Measurements from ENCODE around the gene SH3RF2. TPM values are rescaled to one million over a fixed set of nuclear protein-coding genes. Genes with fewer than 3 reads are reported as not detected.

Gene SH3RF2
- total and polyA plus RNA-seq, 2 donors (not counting 3 experiments of a cell fraction or from before 2014, with no cell fraction given): 0.54 to 0.84 TPM

DNA sequence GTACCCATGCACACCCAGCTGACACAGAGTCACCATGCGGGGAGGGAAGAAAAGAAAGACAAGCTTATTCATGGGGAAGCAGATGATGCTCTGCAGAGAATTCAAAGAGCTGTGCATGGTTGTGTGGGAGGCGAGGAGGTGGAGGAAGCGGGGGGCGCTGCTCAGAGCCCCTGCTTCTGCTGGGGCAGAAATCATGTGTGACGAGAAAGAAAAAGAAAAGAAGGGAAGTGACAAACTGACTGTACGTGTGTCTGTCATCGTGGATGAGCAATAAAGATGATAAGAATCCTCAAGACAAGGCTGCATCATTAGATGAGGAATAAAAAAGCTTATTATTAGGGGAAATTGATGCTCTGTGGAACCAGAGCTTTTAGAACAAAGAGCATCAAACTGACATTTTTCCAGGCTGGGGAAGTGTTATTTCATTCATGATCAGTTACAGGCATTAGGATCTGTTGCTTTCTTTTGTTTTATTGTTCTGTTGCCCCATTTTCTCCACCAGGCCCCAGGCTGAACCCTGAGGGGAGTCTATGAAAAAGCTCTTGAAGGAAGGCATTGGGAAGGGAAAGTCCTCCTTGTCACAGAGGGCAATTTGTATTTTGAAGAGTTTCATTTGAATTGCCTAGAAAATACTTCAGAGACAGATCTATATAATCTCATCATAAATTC is 20.3 kb upstream of the SH3RF2 start:
- Histone ChIP-seq H3K9ac (replicated peaks; ENCODE audit: extremely low read depth, insufficient read depth, low read length) (no peak overlapping the region), H2AFZ (ENCODE audit: low read depth, low read length) (no peak overlapping the region), H3K27me3 (ENCODE audit: control insufficient read depth in 2 of 2, insufficient read depth in 2 of 2, low read length in 2 of 2) (peaks cover 0 to 2% of the 10 kb centered on the region in 2 experiments), H3K4me3 (replicated peaks in 1 of 3; ENCODE audit: insufficient read depth in 1 of 3, low read depth in 1 of 3, low read length in 3 of 3) (no peak overlapping the region), H4K20me1 (replicated peaks; ENCODE audit: control insufficient read depth, extremely low read depth, insufficient read depth, low read length) (no peaks in the 10 kb centered on the region), H3K9me1 (replicated peaks; ENCODE audit: control insufficient read depth, extremely low read depth, insufficient read depth, low read length) (no peaks in the 10 kb centered on the region), H3K4me1 (ENCODE audit: control insufficient read depth, extremely low read depth, insufficient read depth, low read length) (no peaks in the 10 kb centered on the region), H3K79me2 (ENCODE audit: control insufficient read depth, insufficient read depth, low read length) (no peaks in the 10 kb centered on the region), H3K27ac (ENCODE audit: insufficient read depth, low read depth, low read length) (no peak overlapping the region), H3K36me3 (ENCODE audit: control insufficient read depth in 2 of 2, extremely low read depth in 1 of 2, insufficient read depth in 2 of 2, low read length in 2 of 2) (no peaks in the 10 kb centered on the region), H3K9me3 (replicated peaks; ENCODE audit: control insufficient read depth, insufficient read depth, low read length) (no peaks in the 10 kb centered on the region), H3K4me2 (ENCODE audit: insufficient read depth, low read length) (no peak overlapping the region)
- no peak for FAIRE-seq
- ChIA-PET POLR2A (no interaction called here), CTCF (interaction anchor here (0.8 kb wide), 1 partner anchor 9 kb away, joined by 3 read pairs; no protein-coding TSS in a partner anchor)
- dilution Hi-C loops (cut with MboI; ENCODE audit: extremely low pct_ligation_motif_present, low sequenced_read_pairs): no loop called here
- intact Hi-C loops (cut with micrococcal nuclease): no loop called here
- TF ChIP-seq EZH2 (IDR thresholded peaks at IDR 0.05; ENCODE audit: borderline replicate concordance, low read depth, low read length, severe bottlenecking) (no peak), GATA2 (IDR thresholded peaks at IDR 0.05; ENCODE audit: insufficient read depth, insufficient read length, low read depth, low read length) (no peak), FOS (IDR thresholded peaks at IDR 0.05; ENCODE audit: borderline replicate concordance, insufficient read depth, low read length) (no peak), MYC (IDR thresholded peaks at IDR 0.05; ENCODE audit: low read depth, low read length) (no peak), POLR2A (IDR thresholded peaks at IDR 0.05; ENCODE audit: low read depth, low read length) (no peak), JUN (IDR thresholded peaks at IDR 0.05; ENCODE audit: borderline replicate concordance, insufficient read depth, insufficient read length, low read depth) (no peak), POLR2AphosphoS5 (IDR thresholded peaks at IDR 0.05; ENCODE audit: insufficient read depth, low read depth, low read length) (no peak)
- TF ChIP-seq, protein P1, sequence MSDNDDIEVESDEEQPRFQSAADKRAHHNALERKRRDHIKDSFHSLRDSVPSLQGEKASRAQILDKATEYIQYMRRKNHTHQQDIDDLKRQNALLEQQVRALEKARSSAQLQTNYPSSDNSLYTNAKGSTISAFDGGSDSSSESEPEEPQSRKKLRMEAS (IDR thresholded peaks at IDR 0.05; ENCODE audit: insufficient read depth, insufficient read length): no peak
- TF ChIP-seq, protein P2, sequence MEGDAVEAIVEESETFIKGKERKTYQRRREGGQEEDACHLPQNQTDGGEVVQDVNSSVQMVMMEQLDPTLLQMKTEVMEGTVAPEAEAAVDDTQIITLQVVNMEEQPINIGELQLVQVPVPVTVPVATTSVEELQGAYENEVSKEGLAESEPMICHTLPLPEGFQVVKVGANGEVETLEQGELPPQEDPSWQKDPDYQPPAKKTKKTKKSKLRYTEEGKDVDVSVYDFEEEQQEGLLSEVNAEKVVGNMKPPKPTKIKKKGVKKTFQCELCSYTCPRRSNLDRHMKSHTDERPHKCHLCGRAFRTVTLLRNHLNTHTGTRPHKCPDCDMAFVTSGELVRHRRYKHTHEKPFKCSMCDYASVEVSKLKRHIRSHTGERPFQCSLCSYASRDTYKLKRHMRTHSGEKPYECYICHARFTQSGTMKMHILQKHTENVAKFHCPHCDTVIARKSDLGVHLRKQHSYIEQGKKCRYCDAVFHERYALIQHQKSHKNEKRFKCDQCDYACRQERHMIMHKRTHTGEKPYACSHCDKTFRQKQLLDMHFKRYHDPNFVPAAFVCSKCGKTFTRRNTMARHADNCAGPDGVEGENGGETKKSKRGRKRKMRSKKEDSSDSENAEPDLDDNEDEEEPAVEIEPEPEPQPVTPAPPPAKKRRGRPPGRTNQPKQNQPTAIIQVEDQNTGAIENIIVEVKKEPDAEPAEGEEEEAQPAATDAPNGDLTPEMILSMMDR (IDR thresholded peaks at IDR 0.05; ENCODE audit: extremely low read depth in 1 of 2, insufficient read depth in 1 of 2, low read depth in 1 of 2, low read length in 2 of 2): no peak
- DNase-seq (ENCODE audit: low read depth, low spot score): no peak
- BruUV-seq (replicated peaks): no TSS peak
